GM23338 (cell line): ENCODE data around the gene WSCD1. TPM values are rescaled to one million over a fixed set of nuclear protein-coding genes. Genes with fewer than 3 reads are reported as not detected.
A peak's percentile ranks its signal among the peaks of the same experiment; 100 is the strongest.

Experiments
- ATAC-seq: fragments of 200-7000 bp; cut with Tn5 transposase; 3 replicates; pipeline ENCODE4 v1.9.1; 2020
- DNase-seq: peaks from one replicate; pipeline ENCODE4 v3.0.0-alpha.2; 2015; ENCODE audit warnings: low spot score
- H2AFZ ChIP-seq: fragments of 200-600 bp; sonication (generic); 2 replicates; pipeline ENCODE4 v1.8.0; 2016; ENCODE audit warnings: antibody characterized with exemption, mild to moderate bottlenecking, moderate library complexity
- H3F3A ChIP-seq: fragments of 200-600 bp; sonication (generic); replicated peaks from 2 replicates; pipeline ENCODE4 v1.8.0; 2017; ENCODE audit warnings: antibody characterized with exemption, mixed run types, low read depth
- H3K27ac ChIP-seq: fragments of 200-600 bp; sonication (generic); 2 replicates; pipeline ENCODE4 v1.6.1; 2016; ENCODE audit warnings: low read depth
- H3K27me3 ChIP-seq: fragments of 200-600 bp; sonication (generic); 2 replicates; pipeline ENCODE4 v1.8.0; 2016; ENCODE audit warnings: mild to moderate bottlenecking, mixed run types, moderate library complexity; ENCODE audit not compliant: insufficient read depth
- H3K36me3 ChIP-seq: fragments of 200-600 bp; sonication (generic); 2 replicates; pipeline ENCODE4 v1.8.0; 2016; ENCODE audit warnings: mild to moderate bottlenecking; ENCODE audit not compliant: insufficient read depth
- H3K4me1 ChIP-seq: fragments of 200-600 bp; sonication (generic); 2 replicates; pipeline ENCODE4 v1.8.0; 2016; ENCODE audit warnings: mild to moderate bottlenecking, moderate library complexity; ENCODE audit not compliant: insufficient read depth
- H3K4me2 ChIP-seq: fragments of 200-600 bp; sonication (generic); 2 replicates; pipeline ENCODE4 v1.7.1; 2017; ENCODE audit warnings: mixed run types
- H3K4me3 ChIP-seq: fragments of 200-600 bp; sonication (generic); 2 replicates; pipeline ENCODE4 v1.6.1; 2016; ENCODE audit warnings: mixed run types
- H3K79me2 ChIP-seq: fragments of 200-600 bp; sonication (generic); replicated peaks from 2 replicates; pipeline ENCODE4 v1.8.0; 2017; ENCODE audit warnings: mild to moderate bottlenecking; ENCODE audit not compliant: insufficient read depth
- H3K9me2 ChIP-seq: fragments of 200-600 bp; sonication (generic); 2 replicates; pipeline ENCODE4 v1.8.0; 2017; ENCODE audit not compliant: insufficient read depth
- H4K20me1 ChIP-seq: fragments of 200-600 bp; sonication (generic); replicated peaks from 2 replicates; pipeline ENCODE4 v1.8.0; 2017; ENCODE audit warnings: mild to moderate bottlenecking; ENCODE audit not compliant: insufficient read depth
- H3K27ac Mint-ChIP-seq: 2 replicates; pipeline ENCODE4 v1.8.0; 2020; ENCODE audit warnings: inconsistent platforms, mild to moderate bottlenecking, moderate library complexity, mixed read lengths
- H3K27me3 Mint-ChIP-seq: 3 replicates; pipeline ENCODE4 v1.8.0; 2022; ENCODE audit warnings: low read depth, mild to moderate bottlenecking, moderate library complexity, mixed read lengths, inconsistent platforms; ENCODE audit not compliant: insufficient read depth, poor library complexity
- H3K36me3 Mint-ChIP-seq: 3 replicates; pipeline ENCODE4 v1.8.0; 2021; ENCODE audit warnings: low read depth, mild to moderate bottlenecking, inconsistent platforms, moderate library complexity, mixed read lengths
- H3K4me1 Mint-ChIP-seq: 3 replicates; pipeline ENCODE4 v1.8.0; 2020; ENCODE audit warnings: mild to moderate bottlenecking, inconsistent platforms, mixed read lengths
- H3K4me3 Mint-ChIP-seq: 3 replicates; pipeline ENCODE4 v1.8.0; 2021; ENCODE audit warnings: moderate library complexity, mild to moderate bottlenecking, inconsistent platforms, mixed read lengths
- H3K9me3 Mint-ChIP-seq: 3 replicates; pipeline ENCODE4 v1.8.0; 2020; ENCODE audit warnings: moderate library complexity, mild to moderate bottlenecking, inconsistent platforms, mixed read lengths
- CREB1 ChIP-seq: fragments of 250-450 bp; sonication (Bioruptor Pico); IDR thresholded peaks from 2 replicates; pipeline ENCODE4 v1.5.0; 2020; ENCODE audit warnings: low read depth, mild to moderate bottlenecking, moderate library complexity
- ETS1 ChIP-seq: IDR thresholded peaks from 2 replicates; pipeline ENCODE4 v1.6.1; 2016; ENCODE audit warnings: antibody characterized with exemption
- EZH2 ChIP-seq: fragments of 200-600 bp; sonication (generic); IDR thresholded peaks from one replicate; pipeline ENCODE4 v1.8.0; 2017; ENCODE audit warnings: antibody characterized with exemption, mild to moderate bottlenecking, low read depth; ENCODE audit not compliant: unreplicated experiment
- EZH2phosphoT487 ChIP-seq: fragments of 200-600 bp; sonication (generic); IDR thresholded peaks from one replicate; pipeline ENCODE4 v1.8.1; 2018; ENCODE audit warnings: antibody characterized with exemption; ENCODE audit not compliant: unreplicated experiment
- JUNB ChIP-seq: IDR thresholded peaks from one replicate; pipeline ENCODE4 v1.6.1; 2016; ENCODE audit warnings: antibody characterized with exemption; ENCODE audit not compliant: unreplicated experiment
- NANOG ChIP-seq: IDR thresholded peaks from 2 replicates; pipeline ENCODE4 v1.6.1; 2016; ENCODE audit warnings: antibody characterized with exemption, borderline replicate concordance
- REST ChIP-seq: IDR thresholded peaks from one replicate; pipeline ENCODE4 v1.6.1; 2018; ENCODE audit warnings: antibody characterized with exemption; ENCODE audit not compliant: unreplicated experiment
- STAT1 ChIP-seq: IDR thresholded peaks from one replicate; pipeline ENCODE4 v1.6.1; 2016; ENCODE audit warnings: antibody characterized with exemption; ENCODE audit not compliant: unreplicated experiment
- ZNF114 ChIP-seq: fragments of 250-450 bp; sonication (Bioruptor Pico); IDR thresholded peaks from 2 replicates; pipeline ENCODE4 v1.5.0; 2020; ENCODE audit warnings: mild to moderate bottlenecking, moderate library complexity
- ZNF331 ChIP-seq: fragments of 250-450 bp; sonication (Bioruptor Pico); IDR thresholded peaks from 2 replicates; pipeline ENCODE4 v1.5.0; 2020; ENCODE audit warnings: low read depth, mild to moderate bottlenecking, moderate library complexity
- polyA plus RNA-seq: library from polyadenylated mRNA; unstranded; fragments of >200 nt; fragmentation: Nextera tagmentation; extraction: Ambion mirVana; gene quantifications from 2 replicates; pipeline ENCODE4 v1.2.1, GENCODE V29; 2016
- total RNA-seq: library from RNA; depleted of rRNA; stranded (reverse); fragments of >200 nt; shearing (Covaris generic); gene quantifications from 2 replicates; pipeline ENCODE4 v1.2.3, GENCODE V29; 2014

WSCD1 gene
- total and polyA plus RNA-seq, 2 experiments from 2014 or later, result 6.1 to 38.9 TPM

- TF ChIP-seq REST (no peak), CREB1 (CRISPR knock-in tag) (no peak), ZNF331 (CRISPR knock-in tag) (no peak), ETS1 (no peak), EZH2 (no peak)
Observed at GRCh38 chr17:6101706-6102105, 31.5 kb downstream of the WSCD1 start (continued).

- peak overlapping the region; percentile 44; the same call in 1 of the 2 replicates for H3K4me2 ChIP-seq
- Mint-ChIP-seq H3K9me3 (no peaks in the 10 kb centered on the region; the same call in 2 of the 3 replicates), H3K4me3 (no peak overlapping the region), H3K36me3 (peaks cover 63% of the 10 kb centered on the region), H3K27ac (no peak overlapping the region), H3K4me1 (peaks cover 44% of the 10 kb centered on the region), H3K27me3 (peaks cover 3% of the 10 kb centered on the region)
- H3K4me1 ChIP-seq, result peaks cover 39% of the 10 kb centered on the region
- H3K4me3 ChIP-seq, result no peak overlapping the region
- no peaks in the 10 kb centered on the region for H4K20me1 ChIP-seq
- ATAC-seq (no peak), DNase-seq (no peak)
- H3K27ac ChIP-seq, result no peak overlapping the region
- peaks cover 7% of the 10 kb centered on the region; the same call in 1 of the 2 replicates for H3K9me2 ChIP-seq
- no peak for TF ChIP-seq CREB1 (CRISPR knock-in tag)
- no peak for TF ChIP-seq JUNB
- no peaks in the 10 kb centered on the region; the same call in 1 of the 2 replicates for H3F3A ChIP-seq
- H3K27me3 ChIP-seq, result no peaks in the 10 kb centered on the region
- H3K79me2 ChIP-seq, result no peaks in the 10 kb centered on the region
- H3K36me3 ChIP-seq, result no peaks in the 10 kb centered on the region
- no peak overlapping the region for H2AFZ ChIP-seq
Observed at GRCh38 chr17:6102615-6103014, 32.4 kb downstream of the WSCD1 start.

- H3K27me3 Mint-ChIP-seq, result peaks cover 6% of the 10 kb centered on the region
- 0 out of 2 replicates have a peak overlapping the region, but pooled peaks have one; percentile 19 for H3K27ac ChIP-seq
- H3K79me2 ChIP-seq, result no peaks in the 10 kb centered on the region
- no peaks in the 10 kb centered on the region; the same call in 1 of the 2 replicates for H3F3A ChIP-seq
- peaks cover 51% of the 10 kb centered on the region for H3K36me3 Mint-ChIP-seq
- H3K9me2 ChIP-seq, result peaks cover 7% of the 10 kb centered on the region; the same call in 1 of the 2 replicates
- no peak overlapping the region for H3K4me3 ChIP-seq
- no peaks in the 10 kb centered on the region; the same call in 2 of the 3 replicates for H3K9me3 Mint-ChIP-seq
- no peak overlapping the region for H2AFZ ChIP-seq
- peaks cover 26% of the 10 kb centered on the region for H3K4me1 ChIP-seq
- H3K27ac Mint-ChIP-seq, result no peak overlapping the region
- H3K27me3 ChIP-seq, result no peaks in the 10 kb centered on the region
- no peaks in the 10 kb centered on the region for H3K36me3 ChIP-seq
- no peak overlapping the region for H3K4me3 Mint-ChIP-seq
- no peak for ATAC-seq
- no peak overlapping the region for H3K4me2 ChIP-seq
- no peak for DNase-seq
- H3K4me1 Mint-ChIP-seq, result peaks cover 29% of the 10 kb centered on the region
- no peaks in the 10 kb centered on the region for H4K20me1 ChIP-seq
- TF ChIP-seq EZH2 (no peak), JUNB (no peak), STAT1 (no peak), NANOG (no peak), REST (no peak), ZNF114 (no peak), ETS1 (no peak), CREB1 (CRISPR knock-in tag) (no peak), EZH2phosphoT487 (no peak), ZNF331 (CRISPR knock-in tag) (no peak)
Observed at GRCh38 chr17:6104956-6105648, 34.9 kb downstream of the WSCD1 start.
